Vagina (tissue), 2 donors: ENCODE results near the gene FAAP20. TPM values are rescaled to one million over a fixed set of nuclear protein-coding genes. Genes with fewer than 3 reads are reported as not detected.

Source experiments
- DNase-seq, 2 donors: peaks; one replicate each; pipeline ENCODE4 v3.0.0-alpha.2; 2017; ENCODE audit errors: extremely low spot score in 2 of 2
- H3K27ac ChIP-seq: fragments of 200-600 bp; sonication (generic); one replicate; pipeline ENCODE4 v1.5.1; 2019
- H3K27me3 ChIP-seq: fragments of 200-600 bp; sonication (generic); one replicate; pipeline ENCODE4 v1.5.1; 2019
- H3K36me3 ChIP-seq, 2 donors: fragments of 200-600 bp; sonication (generic); one replicate each; pipeline ENCODE4 v1.5.1; 2017 to 2019
- H3K4me1 ChIP-seq: fragments of 200-600 bp; sonication (generic); one replicate; pipeline ENCODE4 v1.5.1; 2019
- H3K4me3 ChIP-seq, 2 donors: fragments of 200-600 bp; sonication (generic); 1 replicate in 1 of 2; 2 replicates in 1 of 2; pipeline ENCODE4 v1.5.1; 2016 to 2019
- H3K9me3 ChIP-seq: fragments of 200-600 bp; sonication (generic); one replicate; pipeline ENCODE4 v1.5.1; 2019
- CTCF ChIP-seq, 3 experiments: fragments of 450-650 bp in 2 of 3; fragments of 200-600 bp in 1 of 3; sonication (generic) in 1 of 3; IDR thresholded peaks; one replicate each; pipeline ENCODE4 v1.5.1; 2017 to 2019; ENCODE audit warnings: antibody characterized with exemption in 3 of 3, mild to moderate bottlenecking in 2 of 3, moderate library complexity in 2 of 3
- POLR2A ChIP-seq, 2 donors: fragments of 450-650 bp; IDR thresholded peaks; one replicate each; pipeline ENCODE4 v1.6.1; 2017; ENCODE audit warnings: antibody characterized with exemption in 2 of 2, mild to moderate bottlenecking in 2 of 2, moderate library complexity in 2 of 2
- POLR2AphosphoS5 ChIP-seq, 2 donors: sonication (generic); formaldehyde crosslinking; IDR thresholded peaks; one replicate each; pipeline ENCODE4 v1.9.0; 2017; ENCODE audit warnings: antibody characterized with exemption in 2 of 2, mild to moderate bottlenecking in 2 of 2, low read depth in 1 of 2; ENCODE audit not compliant: insufficient read depth in 1 of 2
- intact Hi-C: fragments of 100-400 bp; cut with DNase I; formaldehyde crosslinking; loops from one replicate; pipeline ENCODE4 v1.15.1; 2023
- total RNA-seq: library from RNA; depleted of rRNA; stranded (reverse); fragments of >200 nt; gene quantifications from one replicate; pipeline ENCODE4 v1.2.3, GENCODE V29; 2016

The FAAP20 gene
- total RNA-seq, 1 donor from 2014 or later = 92.3 TPM

- Histone ChIP-seq H3K27ac (no peak overlapping the region), H3K4me3 (no peak overlapping the region), H3K27me3 (no peaks in the 10 kb centered on the region), H3K9me3 (no peaks in the 10 kb centered on the region), H3K4me1 (no peaks in the 10 kb centered on the region), H3K36me3 (no peaks in the 10 kb centered on the region)
- no peak for TF ChIP-seq POLR2AphosphoS5 (IDR thresholded peaks at IDR 0.05; ENCODE audit: insufficient read depth in 1 of 2, low read depth in 1 of 2)
- TF ChIP-seq POLR2A (IDR thresholded peaks at IDR 0.05) = no peak
- no peak for TF ChIP-seq CTCF (IDR thresholded peaks at IDR 0.05)
- no peak for DNase-seq
- intact Hi-C loops = no loop called here
Observed at GRCh38 chr1:2158272-2158671, 36.3 kb downstream of the FAAP20 start.

- H3K36me3 ChIP-seq = no peaks in the 10 kb centered on the region
Observed at GRCh38 chr1:2157856-2158255, 36.7 kb downstream of the FAAP20 start.

GRCh38 chr1:2156866-2157265 lies 37.7 kb downstream of the FAAP20 start:
- H3K27me3 ChIP-seq = no peaks in the 10 kb centered on the region
- no peak overlapping the region for H3K27ac ChIP-seq
- H3K9me3 ChIP-seq = no peaks in the 10 kb centered on the region
- no peak overlapping the region for H3K4me3 ChIP-seq
- no peak for TF ChIP-seq POLR2AphosphoS5 (IDR thresholded peaks at IDR 0.05; ENCODE audit: insufficient read depth in 1 of 2, low read depth in 1 of 2)
- no peak for TF ChIP-seq CTCF (IDR thresholded peaks at IDR 0.05)
- TF ChIP-seq POLR2A (IDR thresholded peaks at IDR 0.05) = no peak
- no peak for DNase-seq
- H3K4me1 ChIP-seq = no peaks in the 10 kb centered on the region
- H3K36me3 ChIP-seq = no peaks in the 10 kb centered on the region
- intact Hi-C loops = no loop called here

More at GRCh38 chr1:2157856-2158255, 36.7 kb downstream of the FAAP20 start:
- intact Hi-C loops = no loop called here
- H3K4me1 ChIP-seq = no peaks in the 10 kb centered on the region
- H3K27me3 ChIP-seq = no peaks in the 10 kb centered on the region
- DNase-seq = no peak
- H3K27ac ChIP-seq = no peak overlapping the region
- no peak for TF ChIP-seq POLR2A (IDR thresholded peaks at IDR 0.05)
- no peak for TF ChIP-seq POLR2AphosphoS5 (IDR thresholded peaks at IDR 0.05; ENCODE audit: insufficient read depth in 1 of 2, low read depth in 1 of 2)
- TF ChIP-seq CTCF (IDR thresholded peaks at IDR 0.05) = no peak
- H3K4me3 ChIP-seq = no peak overlapping the region
- no peaks in the 10 kb centered on the region for H3K9me3 ChIP-seq

- Histone ChIP-seq H3K4me1 (no peaks in the 10 kb centered on the region), H3K9me3 (no peaks in the 10 kb centered on the region), H3K36me3 (no peaks in the 10 kb centered on the region), H3K27ac (no peak overlapping the region), H3K27me3 (no peaks in the 10 kb centered on the region), H3K4me3 (no peak overlapping the region)
- TF ChIP-seq POLR2A (IDR thresholded peaks at IDR 0.05) (no peak), CTCF (IDR thresholded peaks at IDR 0.05) (no peak), POLR2AphosphoS5 (IDR thresholded peaks at IDR 0.05; ENCODE audit: insufficient read depth in 1 of 2, low read depth in 1 of 2) (no peak)
- intact Hi-C loops = no loop called here
- no peak for DNase-seq
Observed at GRCh38 chr1:2155788-2156187, 38.8 kb downstream of the FAAP20 start.

GRCh38 chr1:2155147-2155598 lies 39.4 kb downstream of the FAAP20 start:
- H3K4me1 ChIP-seq = no peaks in the 10 kb centered on the region
- no peak overlapping the region for H3K4me3 ChIP-seq
- H3K36me3 ChIP-seq = no peaks in the 10 kb centered on the region
- H3K9me3 ChIP-seq = no peaks in the 10 kb centered on the region
- no peak overlapping the region for H3K27ac ChIP-seq
- intact Hi-C loops = no loop called here
- TF ChIP-seq POLR2AphosphoS5 (IDR thresholded peaks at IDR 0.05; ENCODE audit: insufficient read depth in 1 of 2, low read depth in 1 of 2) = no peak
- no peak for TF ChIP-seq CTCF (IDR thresholded peaks at IDR 0.05)
- no peak for TF ChIP-seq POLR2A (IDR thresholded peaks at IDR 0.05)
- H3K27me3 ChIP-seq = no peaks in the 10 kb centered on the region
- no peak for DNase-seq
